WTC11 (cell line): ENCODE results near the gene BRCA1. TPM values are rescaled to one million over a fixed set of nuclear protein-coding genes. Genes with fewer than 3 reads are reported as not detected.

ENCODE experiments used
- ATAC-seq: fragments of 200-7000 bp; cut with Tn5 transposase; 2 replicates; pipeline ENCODE4 v1.10.0; 2021; ENCODE audit warnings: mild to moderate bottlenecking, moderate library complexity
- CTCF ChIA-PET: fragments of 300-600 bp; sonication (Branson Sonifier 250); formaldehyde crosslinking; loops from one replicate; lab custom pipeline; 2021; ENCODE audit warnings: antibody characterized with exemption; lab: Charles Lee
- POLR2A ChIA-PET: fragments of 350-600 bp; sonication (Branson Sonifier 250); formaldehyde crosslinking; loops from one replicate; lab custom pipeline; 2021; ENCODE audit warnings: antibody characterized with exemption; lab: Charles Lee
- DNase-seq: peaks from one replicate; pipeline ENCODE4 v3.0.0; 2021; ENCODE audit warnings: low spot score
- H3K27ac Mint-ChIP-seq: 2 replicates; pipeline ENCODE4 v1.8.0; 2021; ENCODE audit warnings: mixed read lengths
- H3K27me3 Mint-ChIP-seq: 2 replicates; pipeline ENCODE4 v1.8.0; 2021; ENCODE audit warnings: low read depth, mild to moderate bottlenecking, moderate library complexity, mixed read lengths
- H3K36me3 Mint-ChIP-seq: 2 replicates; pipeline ENCODE4 v1.8.0; 2021; ENCODE audit warnings: mixed read lengths
- H3K4me1 Mint-ChIP-seq: 2 replicates; pipeline ENCODE4 v1.8.0; 2022; ENCODE audit warnings: mixed read lengths
- H3K4me3 Mint-ChIP-seq: 2 replicates; pipeline ENCODE4 v1.8.0; 2021; ENCODE audit warnings: mild to moderate bottlenecking, moderate library complexity, mixed read lengths
- H3K9me3 Mint-ChIP-seq: 2 replicates; pipeline ENCODE4 v1.8.0; 2021; ENCODE audit warnings: mixed read lengths
- FOXK1 ChIP-seq: sonication (generic); formaldehyde crosslinking; IDR thresholded peaks from 2 replicates; pipeline ENCODE4 v1.8.0; 2022; ENCODE audit warnings: mild to moderate bottlenecking, moderate library complexity, missing genetic modification reagents
- FOXP1 ChIP-seq: sonication (generic); formaldehyde crosslinking; IDR thresholded peaks from 2 replicates; pipeline ENCODE4 v1.8.0; 2022; ENCODE audit warnings: missing genetic modification reagents, mild to moderate bottlenecking, moderate library complexity, borderline replicate concordance
- GABPB1 ChIP-seq: sonication (generic); formaldehyde crosslinking; IDR thresholded peaks from 2 replicates; pipeline ENCODE4 v1.8.1; 2023; ENCODE audit warnings: mild to moderate bottlenecking, missing genetic modification reagents
- KAT7 ChIP-seq: sonication (generic); formaldehyde crosslinking; IDR thresholded peaks from 2 replicates; pipeline ENCODE4 v1.8.1; 2023; ENCODE audit warnings: missing genetic modification reagents, mild to moderate bottlenecking, borderline replicate concordance
- MAX ChIP-seq: sonication (generic); formaldehyde crosslinking; IDR thresholded peaks from 2 replicates; pipeline ENCODE4 v1.8.0; 2022; ENCODE audit warnings: mild to moderate bottlenecking, missing genetic modification reagents
- MYBL2 ChIP-seq: sonication (generic); formaldehyde crosslinking; IDR thresholded peaks from 2 replicates; pipeline ENCODE4 v1.8.1; 2023; ENCODE audit warnings: mild to moderate bottlenecking, moderate library complexity, missing genetic modification reagents
- NFYB ChIP-seq: sonication (generic); formaldehyde crosslinking; conservative IDR thresholded peaks from 2 replicates; pipeline ENCODE4 v1.8.0; 2022; ENCODE audit warnings: low read depth, missing genetic modification reagents
- RELA ChIP-seq: sonication (generic); formaldehyde crosslinking; IDR thresholded peaks from 2 replicates; pipeline ENCODE4 v1.8.1; 2022; ENCODE audit warnings: missing genetic modification reagents, mild to moderate bottlenecking, borderline replicate concordance
- SP1 ChIP-seq: sonication (generic); formaldehyde crosslinking; conservative IDR thresholded peaks from 2 replicates; pipeline ENCODE4 v1.8.1; 2022; ENCODE audit warnings: missing genetic modification reagents
- TEAD1 ChIP-seq: sonication (generic); formaldehyde crosslinking; IDR thresholded peaks from 2 replicates; pipeline ENCODE4 v1.8.0; 2022; ENCODE audit warnings: mild to moderate bottlenecking, missing genetic modification reagents
- total RNA-seq: library from RNA; stranded (reverse); gene quantifications from 3 replicates; pipeline ENCODE4 v1.2.3, GENCODE V29; 2021
- TF ChIP-seq, protein P1 (sequence below): sonication (generic); formaldehyde crosslinking; IDR thresholded peaks from 2 replicates; pipeline ENCODE4 v1.8.0; 2022; ENCODE audit warnings: mild to moderate bottlenecking, missing genetic modification reagents
- TF ChIP-seq, protein P2 (sequence below): sonication (generic); formaldehyde crosslinking; IDR thresholded peaks from 2 replicates; pipeline ENCODE4 v1.8.0; 2022; ENCODE audit warnings: mild to moderate bottlenecking, missing genetic modification reagents
- TF ChIP-seq, protein P3 (sequence below): fragments of 250-450 bp; sonication (Bioruptor Pico); IDR thresholded peaks from 2 replicates; pipeline ENCODE4 v1.9.0; 2021; ENCODE audit warnings: mild to moderate bottlenecking, borderline replicate concordance

Gene BRCA1
- total RNA-seq, 1 experiment from 2014 or later: 37.8 TPM

GRCh38 chr17:43171586-43172487, 46.7 kb upstream of the BRCA1 start (continued):
- TF ChIP-seq, protein P1, sequence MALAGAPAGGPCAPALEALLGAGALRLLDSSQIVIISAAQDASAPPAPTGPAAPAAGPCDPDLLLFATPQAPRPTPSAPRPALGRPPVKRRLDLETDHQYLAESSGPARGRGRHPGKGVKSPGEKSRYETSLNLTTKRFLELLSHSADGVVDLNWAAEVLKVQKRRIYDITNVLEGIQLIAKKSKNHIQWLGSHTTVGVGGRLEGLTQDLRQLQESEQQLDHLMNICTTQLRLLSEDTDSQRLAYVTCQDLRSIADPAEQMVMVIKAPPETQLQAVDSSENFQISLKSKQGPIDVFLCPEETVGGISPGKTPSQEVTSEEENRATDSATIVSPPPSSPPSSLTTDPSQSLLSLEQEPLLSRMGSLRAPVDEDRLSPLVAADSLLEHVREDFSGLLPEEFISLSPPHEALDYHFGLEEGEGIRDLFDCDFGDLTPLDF (CRISPR knock-in tag): no peak
- TF ChIP-seq RELA (CRISPR knock-in tag) (no peak), TEAD1 (CRISPR knock-in tag) (no peak), MAX (CRISPR knock-in tag) (no peak)

- Mint-ChIP-seq H3K4me1 (no peaks in the 10 kb centered on the region; the same call in none of the 2 replicates), H3K4me3 (no peak within 1 kb of the TSS), H3K27me3 (no peaks in the 10 kb centered on the region), H3K9me3 (no peaks in the 10 kb centered on the region), H3K36me3 (no peaks in the 10 kb centered on the region; the same call in 1 of the 2 replicates), H3K27ac (no peak within 1 kb of the TSS)
- POLR2A ChIA-PET: interaction anchor here (0.6 to 1.4 kb wide), 4 partner anchors 139 to 1036 kb away, joined by 3 to 8 read pairs (median 4); partner anchors contain the start of gene VAT1
- CTCF ChIA-PET: interaction anchor here (0.6 to 1.9 kb wide), 7 partner anchors 29 to 173 kb away, joined by 3 to 8 read pairs (median 5); partner anchors contain the start of genes RPL27 and TMEM106A
- TF ChIP-seq GABPB1 (CRISPR knock-in tag): peak; percentile 34
- peak; percentile 45; the same call in 1 of the 2 replicates for TF ChIP-seq SP1 (CRISPR knock-in tag)
- TF ChIP-seq MYBL2 (CRISPR knock-in tag): no peak
- TF ChIP-seq FOXP1 (CRISPR knock-in tag): peak; percentile 34; the same call in 1 of the 2 replicates
- TF ChIP-seq NFYB (CRISPR knock-in tag): peak; percentile 86
- no peak for TF ChIP-seq MAX (CRISPR knock-in tag)
- TF ChIP-seq, protein P2, sequence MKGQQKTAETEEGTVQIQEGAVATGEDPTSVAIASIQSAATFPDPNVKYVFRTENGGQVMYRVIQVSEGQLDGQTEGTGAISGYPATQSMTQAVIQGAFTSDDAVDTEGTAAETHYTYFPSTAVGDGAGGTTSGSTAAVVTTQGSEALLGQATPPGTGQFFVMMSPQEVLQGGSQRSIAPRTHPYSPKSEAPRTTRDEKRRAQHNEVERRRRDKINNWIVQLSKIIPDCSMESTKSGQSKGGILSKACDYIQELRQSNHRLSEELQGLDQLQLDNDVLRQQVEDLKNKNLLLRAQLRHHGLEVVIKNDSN (CRISPR knock-in tag): no peak
- TF ChIP-seq FOXK1: peak; percentile 99
- TF ChIP-seq, protein P3, sequence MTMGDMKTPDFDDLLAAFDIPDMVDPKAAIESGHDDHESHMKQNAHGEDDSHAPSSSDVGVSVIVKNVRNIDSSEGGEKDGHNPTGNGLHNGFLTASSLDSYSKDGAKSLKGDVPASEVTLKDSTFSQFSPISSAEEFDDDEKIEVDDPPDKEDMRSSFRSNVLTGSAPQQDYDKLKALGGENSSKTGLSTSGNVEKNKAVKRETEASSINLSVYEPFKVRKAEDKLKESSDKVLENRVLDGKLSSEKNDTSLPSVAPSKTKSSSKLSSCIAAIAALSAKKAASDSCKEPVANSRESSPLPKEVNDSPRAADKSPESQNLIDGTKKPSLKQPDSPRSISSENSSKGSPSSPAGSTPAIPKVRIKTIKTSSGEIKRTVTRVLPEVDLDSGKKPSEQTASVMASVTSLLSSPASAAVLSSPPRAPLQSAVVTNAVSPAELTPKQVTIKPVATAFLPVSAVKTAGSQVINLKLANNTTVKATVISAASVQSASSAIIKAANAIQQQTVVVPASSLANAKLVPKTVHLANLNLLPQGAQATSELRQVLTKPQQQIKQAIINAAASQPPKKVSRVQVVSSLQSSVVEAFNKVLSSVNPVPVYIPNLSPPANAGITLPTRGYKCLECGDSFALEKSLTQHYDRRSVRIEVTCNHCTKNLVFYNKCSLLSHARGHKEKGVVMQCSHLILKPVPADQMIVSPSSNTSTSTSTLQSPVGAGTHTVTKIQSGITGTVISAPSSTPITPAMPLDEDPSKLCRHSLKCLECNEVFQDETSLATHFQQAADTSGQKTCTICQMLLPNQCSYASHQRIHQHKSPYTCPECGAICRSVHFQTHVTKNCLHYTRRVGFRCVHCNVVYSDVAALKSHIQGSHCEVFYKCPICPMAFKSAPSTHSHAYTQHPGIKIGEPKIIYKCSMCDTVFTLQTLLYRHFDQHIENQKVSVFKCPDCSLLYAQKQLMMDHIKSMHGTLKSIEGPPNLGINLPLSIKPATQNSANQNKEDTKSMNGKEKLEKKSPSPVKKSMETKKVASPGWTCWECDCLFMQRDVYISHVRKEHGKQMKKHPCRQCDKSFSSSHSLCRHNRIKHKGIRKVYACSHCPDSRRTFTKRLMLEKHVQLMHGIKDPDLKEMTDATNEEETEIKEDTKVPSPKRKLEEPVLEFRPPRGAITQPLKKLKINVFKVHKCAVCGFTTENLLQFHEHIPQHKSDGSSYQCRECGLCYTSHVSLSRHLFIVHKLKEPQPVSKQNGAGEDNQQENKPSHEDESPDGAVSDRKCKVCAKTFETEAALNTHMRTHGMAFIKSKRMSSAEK: no peak
- TF ChIP-seq TEAD1 (CRISPR knock-in tag): no peak
- no peak; the same call in 1 of the 2 replicates for TF ChIP-seq KAT7 (CRISPR knock-in tag)
- ATAC-seq (peak; percentile 83), DNase-seq (peak; percentile 96)
Observed at GRCh38 chr17:43170766-43171585, 45.8 kb upstream of the BRCA1 start, which contains the start of gene NBR1. Gene NBR1 (plus strand): TSS chr17:43171214. CDS start chr17:43175800, 4,586 bp downstream.
